ENCODE results near the gene GTF2H2C. TPM values are rescaled to one million over a fixed set of nuclear protein-coding genes. Genes with fewer than 3 reads are reported as not detected.
"Not testable (repeated sequence)": the region's sequence is repeated elsewhere in the genome, so short reads cannot be mapped to it uniquely, and the experiment has no call there.

Gene GTF2H2C
- polyA plus RNA-seq, 4 donors, result 20.8 to 72.3 (median 44.4) TPM

DNA sequence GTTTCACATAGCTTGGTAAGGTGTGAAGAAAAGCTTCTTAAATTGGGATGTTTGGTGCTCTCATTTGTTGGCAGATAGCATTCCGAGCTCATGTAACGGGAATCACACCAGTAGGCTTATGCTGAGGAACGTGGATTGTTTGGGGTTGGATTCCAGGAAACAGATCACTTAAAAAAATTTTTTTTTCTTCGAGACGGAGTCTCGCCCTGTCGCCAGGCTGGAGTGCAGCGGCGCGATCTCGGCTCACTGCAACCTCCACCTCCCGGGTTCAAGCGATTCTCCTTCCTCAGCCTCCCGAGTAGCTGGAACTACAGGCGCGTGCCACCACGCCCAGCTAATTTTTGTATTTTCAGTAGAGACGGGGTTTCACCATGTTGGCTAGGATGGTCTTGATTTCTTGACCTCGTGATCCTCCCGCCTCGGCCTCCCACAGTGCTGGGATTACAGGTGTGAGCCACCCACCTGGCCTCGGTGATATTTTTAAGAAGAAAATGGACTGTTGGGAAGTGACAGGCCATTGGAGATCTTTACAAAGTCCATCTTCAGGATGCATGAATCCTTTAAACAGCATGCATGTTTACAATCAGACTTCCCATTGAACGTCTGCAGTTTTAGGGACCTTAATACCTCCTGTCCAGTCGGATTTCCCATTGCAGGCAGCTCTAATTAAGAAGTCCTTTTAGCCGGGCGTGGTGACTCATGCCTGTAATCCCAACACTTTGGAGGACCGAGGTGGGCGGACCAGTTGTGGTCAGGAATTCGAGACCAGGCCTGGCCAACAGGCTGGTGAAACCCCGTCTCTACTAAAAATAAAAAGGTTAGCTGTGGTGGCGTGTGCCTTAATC is 818 bp downstream of the GTF2H2C start:
- DNase-seq (ENCODE audit: low read depth in 4 of 4, low spot score in 2 of 4), result not testable (repeated sequence)

DNA sequence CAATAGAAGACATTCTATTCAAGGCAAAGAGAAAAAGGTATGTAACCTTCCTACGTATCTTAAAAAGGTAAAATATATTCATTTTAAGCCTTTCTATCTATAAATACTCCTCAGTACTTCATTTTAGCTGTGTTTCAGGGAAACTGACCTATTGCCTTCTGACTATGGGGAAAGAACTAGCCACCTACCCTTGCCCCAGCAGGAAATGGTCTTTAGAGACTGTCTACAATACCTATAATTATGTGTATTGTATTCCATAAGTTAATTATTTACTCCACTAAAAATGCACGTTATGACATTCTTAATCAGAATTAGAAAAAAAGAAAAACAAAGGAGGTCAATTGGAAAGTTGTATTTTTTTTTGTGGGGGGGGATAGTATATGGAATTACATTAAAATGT is 6.2 kb downstream of the GTF2H2C start:
- DNase-seq (ENCODE audit: low read depth in 4 of 4, low spot score in 2 of 4), result not testable (repeated sequence)

GRCh38 chr5:69568072-69568471 is 8.1 kb downstream of the GTF2H2C start:
- DNase-seq (ENCODE audit: low read depth in 4 of 4, low spot score in 2 of 4), result not testable (repeated sequence)

GRCh38 chr5:69583356-69583755 is 23.4 kb downstream of the GTF2H2C start:
- not testable (repeated sequence) for DNase-seq (ENCODE audit: low read depth in 4 of 4, low spot score in 2 of 4)

DNA sequence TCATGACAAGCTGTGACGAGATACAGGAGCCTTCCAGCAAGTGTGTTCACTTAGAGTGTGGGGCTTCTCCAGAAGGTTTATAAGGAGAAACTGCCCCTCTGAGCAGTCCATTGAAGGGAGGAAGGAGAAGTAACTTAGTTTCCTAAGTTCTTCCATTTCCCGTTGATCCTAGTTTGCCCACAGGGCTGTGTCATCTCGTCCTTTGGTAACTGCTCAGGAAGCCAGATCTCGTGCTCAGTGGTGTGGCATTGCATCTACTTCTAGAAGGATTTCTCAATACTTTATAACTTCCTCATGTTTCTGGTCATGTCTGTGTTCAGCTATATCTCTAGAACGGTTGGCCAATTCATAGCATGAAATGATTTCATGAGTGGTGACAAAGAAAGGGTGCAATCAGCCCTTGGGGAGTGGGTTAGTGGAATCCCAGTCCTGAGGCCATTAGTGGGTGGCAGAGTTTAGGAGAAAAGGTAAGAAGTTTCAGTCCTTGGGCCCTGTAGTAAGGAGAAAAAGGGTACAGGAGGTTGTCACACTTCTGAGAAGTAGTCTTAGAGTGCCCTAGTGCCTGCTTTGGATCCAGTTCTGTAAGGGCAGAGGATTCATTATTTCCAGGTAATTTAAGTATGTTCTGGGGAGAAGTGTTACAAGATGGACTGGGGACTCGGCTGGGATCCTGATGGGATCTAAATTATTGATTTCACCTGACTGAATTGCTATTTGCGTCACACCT is 36.3 kb downstream of the GTF2H2C start:
- DNase-seq (ENCODE audit: low read depth in 4 of 4, low spot score in 2 of 4), result not testable (repeated sequence)

DNA sequence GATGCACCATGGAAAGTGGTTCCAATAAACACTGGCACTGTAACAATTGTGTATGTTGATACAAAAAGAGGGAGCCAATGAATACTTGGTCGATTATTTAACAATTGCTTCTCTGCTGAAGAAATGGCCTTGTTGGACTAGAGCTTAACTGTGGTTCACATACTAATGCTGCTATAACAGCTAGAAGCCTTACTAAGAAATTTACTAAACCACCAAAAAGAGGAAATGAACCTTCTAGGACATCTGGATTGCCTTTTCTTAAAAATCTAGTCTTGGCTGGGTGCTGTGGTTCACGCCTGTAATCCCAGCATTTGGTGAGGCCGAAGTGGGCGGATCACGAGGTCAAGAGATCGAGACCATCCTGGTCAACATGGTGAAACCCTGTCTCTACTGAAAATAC is 42.0 kb downstream of the GTF2H2C start:
- not testable (repeated sequence) for DNase-seq (ENCODE audit: low read depth in 4 of 4, low spot score in 2 of 4)

- DNase-seq (ENCODE audit: low read depth in 4 of 4, low spot score in 2 of 4), result not testable (repeated sequence)
These were observed 46.8 kb downstream of the GTF2H2C start for GRCh38 chr5:69606839-69607238.

DNA sequence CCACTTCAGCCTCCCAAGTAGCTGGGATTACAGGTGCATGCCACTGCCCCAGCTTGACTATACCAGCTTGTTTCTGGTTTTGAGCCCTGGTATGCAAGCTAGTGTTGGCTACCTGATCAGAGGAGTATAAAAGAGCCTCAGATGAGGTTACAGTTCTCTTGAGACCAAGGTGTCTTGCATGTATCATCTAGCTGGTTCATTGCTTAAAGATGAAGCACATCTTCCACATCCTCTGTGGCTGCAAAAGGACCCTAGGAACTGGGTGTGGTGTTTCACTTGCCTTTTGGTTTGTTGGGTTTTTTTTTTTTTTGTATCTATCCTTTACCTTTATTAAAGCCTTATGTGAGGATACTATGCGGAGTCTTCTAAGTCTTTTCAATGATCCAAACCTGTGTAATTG is 47.8 kb downstream of the GTF2H2C start:
- not testable (repeated sequence) for DNase-seq (ENCODE audit: low read depth in 4 of 4, low spot score in 2 of 4)

GRCh38 chr5:69608861-69609496 is 49.0 kb downstream of the GTF2H2C start:
- DNase-seq (ENCODE audit: low read depth in 4 of 4, low spot score in 2 of 4), result not testable (repeated sequence)

DNA sequence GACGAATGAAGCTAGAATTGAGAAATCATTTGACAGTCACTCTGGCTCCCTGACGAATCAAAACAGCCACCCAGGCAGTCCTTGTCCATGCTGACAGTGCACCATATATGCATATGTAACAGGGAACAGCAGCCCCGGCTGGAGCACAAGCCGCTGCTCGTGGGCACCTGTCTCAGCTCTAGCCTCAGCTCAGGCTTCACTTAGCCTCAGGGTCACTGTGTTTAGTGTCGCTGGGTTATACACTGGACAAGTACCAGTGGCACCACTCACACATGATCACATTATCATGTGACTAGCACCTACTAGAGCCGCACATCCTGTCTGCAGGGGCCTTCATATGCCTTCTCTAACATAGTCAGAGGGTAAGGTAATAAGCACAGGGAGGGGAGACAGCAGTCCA is 54.9 kb downstream of the GTF2H2C start:
- DNase-seq (ENCODE audit: low read depth in 4 of 4, low spot score in 2 of 4), result not testable (repeated sequence)

DNA sequence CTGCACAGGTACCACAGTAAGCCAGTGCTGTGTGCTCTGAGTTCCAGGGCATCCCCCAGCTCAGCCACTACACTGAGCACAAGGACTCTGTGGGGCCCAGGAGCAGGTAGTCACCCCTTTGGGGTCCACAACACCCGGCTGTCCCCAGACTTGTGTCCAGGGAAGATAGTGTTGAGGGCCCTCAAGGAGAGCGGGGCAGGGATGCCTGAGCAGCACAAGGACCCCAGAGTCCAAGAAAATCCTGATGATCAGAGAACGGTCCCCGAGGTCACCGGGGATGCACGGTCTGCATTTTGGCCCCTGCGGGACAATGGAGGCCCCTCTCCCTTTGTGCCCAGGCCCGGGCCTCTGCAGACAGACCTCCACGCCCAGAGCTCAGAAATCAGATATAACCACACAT is 71.9 kb downstream of the GTF2H2C start:
- DNase-seq (ENCODE audit: low read depth in 4 of 4, low spot score in 2 of 4), result not testable (repeated sequence)

Other genes starting within 250 kb of the GTF2H2C start
- 10 to 100 TPM in 3 of 4 donors, 1 to 10 TPM in 1; 9.0 to 14.9 (median 12.7) TPM for gene CCDC125, start 227.4 kb upstream of the GTF2H2C start, polyA plus RNA-seq (ENCODE audit: insufficient read length in 4 of 4)
- gene AK6, start 190.7 kb upstream of the GTF2H2C start, polyA plus RNA-seq (ENCODE audit: insufficient read length in 4 of 4), result 10 to 100 TPM; 62.8 to 94.8 (median 76.4) TPM
- 10 to 100 TPM; 49.3 to 64.6 (median 52.9) TPM for gene TAF9, start 190.7 kb upstream of the GTF2H2C start, polyA plus RNA-seq (ENCODE audit: insufficient read length in 4 of 4)
- gene RAD17, start 190.4 kb upstream of the GTF2H2C start, polyA plus RNA-seq (ENCODE audit: insufficient read length in 4 of 4), result 10 to 100 TPM; 35.7 to 40.0 (median 38.3) TPM
- 10 to 100 TPM; 24.1 to 29.0 (median 27.0) TPM for gene MARVELD2, start 145.1 kb upstream of the GTF2H2C start, polyA plus RNA-seq (ENCODE audit: insufficient read length in 4 of 4)
- 10 to 100 TPM; 33.2 to 45.1 (median 39.7) TPM for gene OCLN, start 67.4 kb upstream of the GTF2H2C start, polyA plus RNA-seq (ENCODE audit: insufficient read length in 4 of 4)

Measured in left renal cortex interstitium (tissue), 4 donors.